Ramos (cell line): ENCODE measurements around the gene ACTL7A.
"Not testable (repeated sequence)": the region's sequence is repeated elsewhere in the genome, so short reads cannot be mapped to it uniquely, and the experiment has no call there.

ENCODE experiments used
- in situ Hi-C: fragments of 300-500 bp; cut with MboI; formaldehyde crosslinking; loops from one replicate; pipeline ENCODE4 v1.14.3; 2022; ENCODE audit warnings: low sequenced_read_pairs; ENCODE audit not compliant: unreplicated experiment

ACTL7A gene

DNA sequence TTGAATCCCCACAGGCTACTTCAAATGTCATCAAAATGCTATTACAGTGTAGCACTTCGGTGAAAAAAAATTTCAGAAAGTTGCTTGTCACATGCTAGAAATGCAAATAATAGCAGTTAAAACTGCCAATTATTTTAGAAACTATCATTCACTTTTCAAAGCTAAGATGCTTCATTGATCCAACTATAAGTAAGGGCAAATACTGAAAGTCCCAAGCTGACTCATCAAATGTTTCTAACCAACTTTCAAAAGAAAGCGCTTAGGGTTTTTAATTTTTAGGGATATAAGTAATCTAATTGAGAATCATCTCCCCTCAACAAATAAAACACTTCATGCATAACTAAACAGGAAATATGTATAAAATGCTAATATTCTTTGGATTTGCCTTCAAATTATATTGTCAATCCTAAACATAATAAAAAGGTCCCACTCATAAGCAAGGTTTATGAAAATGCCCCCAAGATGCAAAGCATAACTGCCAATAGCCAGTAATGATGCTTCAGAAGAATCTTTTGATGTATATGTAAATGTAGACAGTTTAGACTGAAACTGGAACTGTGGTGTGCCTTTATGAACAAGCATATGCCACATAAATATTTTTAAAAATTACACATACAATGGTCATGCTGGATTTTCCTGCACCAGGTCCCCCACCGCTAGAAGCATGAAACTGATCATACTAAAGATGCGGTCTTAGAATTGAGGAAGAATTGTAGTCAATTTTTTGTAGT lies 12.2 kb downstream of the ACTL7A start:
- in situ Hi-C loops: no loop called here

DNA sequence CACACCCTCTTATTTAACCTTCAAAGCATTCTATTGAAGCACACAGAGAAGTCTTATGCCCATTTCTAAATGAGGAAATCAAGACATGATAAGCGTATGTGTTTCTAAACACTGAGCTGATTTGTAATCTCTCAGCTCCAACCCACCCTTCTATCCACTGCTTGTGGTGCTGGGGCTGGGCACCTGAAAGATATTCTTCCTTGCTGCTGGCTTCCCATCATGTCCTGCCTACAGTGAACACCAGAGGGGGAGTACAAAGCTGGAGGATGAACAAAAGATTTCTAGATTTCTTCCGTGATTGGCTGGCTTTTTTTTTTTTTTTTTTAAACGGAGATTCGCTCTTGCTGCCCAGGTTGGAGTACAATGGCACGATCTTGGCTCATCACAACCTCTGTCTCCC lies 14.4 kb downstream of the ACTL7A start:
- in situ Hi-C loops: no loop called here

DNA sequence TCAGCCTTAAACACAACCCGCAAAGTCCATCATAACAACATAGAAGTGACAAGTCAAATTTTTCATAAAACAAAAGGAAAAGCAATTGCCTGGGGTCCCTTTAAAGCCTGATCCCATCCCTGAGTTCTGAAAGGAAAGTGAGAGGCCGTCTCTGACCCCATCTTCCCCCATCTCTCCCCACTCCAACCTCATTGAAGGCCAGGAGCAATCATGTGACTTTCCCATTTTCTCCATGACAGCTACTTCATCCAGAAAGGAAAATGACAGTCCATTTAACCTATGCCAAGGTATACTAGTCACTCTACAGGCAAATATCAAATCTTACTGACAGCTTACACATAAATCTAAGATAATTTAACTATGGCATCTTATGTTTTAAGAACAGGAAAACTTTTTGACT lies 15.5 kb downstream of the ACTL7A start:
- in situ Hi-C loops: no loop called here

DNA sequence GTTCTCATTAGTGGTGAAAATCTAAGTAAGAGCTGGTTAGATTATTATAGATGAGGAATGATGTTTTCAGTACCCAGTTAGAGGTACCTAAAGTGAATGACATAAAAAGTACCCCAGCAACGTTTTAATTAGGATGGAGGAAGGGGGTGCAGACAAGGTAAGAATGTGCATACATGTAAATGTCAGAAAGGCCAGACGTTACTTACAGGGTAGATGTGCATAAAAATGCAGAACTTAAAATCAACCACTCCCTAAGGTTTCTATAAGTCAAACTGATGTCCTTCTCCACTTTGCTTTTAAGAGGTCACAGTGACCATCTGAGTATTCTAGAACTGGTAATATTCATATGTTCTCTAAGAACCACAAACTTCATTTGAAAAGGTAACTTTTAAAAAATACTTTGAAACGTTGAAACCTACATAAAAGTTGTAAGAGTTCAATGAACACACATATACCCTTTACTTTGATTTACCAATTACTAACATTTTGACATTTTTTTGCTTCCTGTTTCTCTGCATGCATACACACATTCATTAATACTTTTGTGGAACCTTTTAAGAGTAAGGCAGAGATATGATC lies 18.8 kb downstream of the ACTL7A start:
- in situ Hi-C loops: no loop called here

DNA sequence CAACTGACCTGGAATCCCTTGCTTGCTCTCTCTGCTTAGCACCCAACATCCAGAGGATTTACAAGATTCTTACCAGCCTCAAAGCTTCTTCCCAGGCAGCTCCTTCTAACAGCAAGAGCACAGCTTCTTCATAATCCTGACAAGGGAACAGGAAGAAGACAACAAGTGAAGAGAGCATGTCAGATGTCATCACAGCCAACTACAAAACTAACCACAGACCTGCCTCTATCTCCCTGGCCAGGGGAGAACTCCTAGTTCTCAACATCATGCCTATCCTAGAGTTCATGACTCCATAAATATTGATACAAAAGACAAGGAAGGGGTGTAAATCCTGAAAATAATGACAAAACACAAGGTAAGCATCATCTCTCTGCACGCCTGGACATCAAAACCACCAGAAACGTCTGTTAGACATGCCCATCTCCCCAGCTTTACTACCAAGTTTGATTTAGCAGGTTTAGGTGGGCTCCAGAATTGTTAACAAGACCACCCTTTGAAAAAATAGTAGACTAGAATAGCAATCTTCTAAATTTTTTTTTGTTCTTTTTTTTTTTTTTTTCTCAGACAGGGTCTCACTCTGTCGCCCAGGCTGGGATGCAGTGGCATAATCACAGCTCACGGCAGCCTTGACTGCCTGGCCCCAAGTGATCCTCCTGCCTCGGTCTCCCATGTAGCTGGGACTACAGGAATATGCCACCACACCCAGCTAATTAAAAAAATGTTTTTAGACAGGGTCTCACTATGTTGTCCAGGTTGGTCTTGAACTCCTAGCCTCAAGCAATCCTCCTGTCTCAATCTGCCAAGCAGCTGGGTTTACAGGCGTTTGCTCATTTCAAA lies 20.2 kb downstream of the ACTL7A start:
- in situ Hi-C loops: no loop called here

DNA sequence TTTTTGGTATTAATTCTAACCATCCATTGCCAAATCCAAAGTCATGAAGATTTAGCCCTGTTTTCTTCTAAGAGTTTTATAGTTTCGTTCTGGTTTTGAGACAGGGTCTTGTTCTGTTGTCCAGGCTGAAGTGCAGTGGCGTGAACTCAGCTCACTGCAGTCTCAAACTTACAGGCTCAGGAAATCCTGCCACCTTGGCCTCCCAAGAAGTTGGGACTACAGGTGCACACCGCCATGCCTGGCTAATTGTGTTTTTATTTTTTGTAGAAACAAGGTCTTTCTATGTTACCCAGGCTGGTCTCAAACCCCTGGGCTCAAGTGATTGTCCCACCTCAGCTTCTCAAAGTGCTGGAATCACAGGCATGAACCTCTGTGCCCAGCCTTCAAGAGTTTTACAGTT lies 21.0 kb downstream of the ACTL7A start:
- in situ Hi-C loops: no loop called here

DNA sequence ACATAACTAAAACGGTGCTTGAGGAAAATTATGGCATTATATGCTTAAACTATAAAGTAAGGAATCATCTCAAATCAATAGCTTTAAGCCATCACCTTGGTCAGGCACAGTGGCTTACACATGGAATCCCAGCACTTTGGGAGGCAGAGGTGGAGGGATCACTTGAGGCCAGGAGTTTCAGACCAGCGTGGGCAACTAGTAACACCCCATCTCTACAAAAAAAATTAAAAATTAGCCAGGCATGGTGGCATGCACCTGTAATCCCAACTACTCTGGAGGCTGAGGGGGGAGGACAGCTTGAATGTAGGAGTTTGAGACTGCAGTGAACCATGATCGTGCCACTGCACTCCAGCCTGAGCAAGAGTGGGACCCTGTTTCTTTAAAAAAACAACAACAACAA lies 22.6 kb downstream of the ACTL7A start:
- in situ Hi-C loops: no loop called here

DNA sequence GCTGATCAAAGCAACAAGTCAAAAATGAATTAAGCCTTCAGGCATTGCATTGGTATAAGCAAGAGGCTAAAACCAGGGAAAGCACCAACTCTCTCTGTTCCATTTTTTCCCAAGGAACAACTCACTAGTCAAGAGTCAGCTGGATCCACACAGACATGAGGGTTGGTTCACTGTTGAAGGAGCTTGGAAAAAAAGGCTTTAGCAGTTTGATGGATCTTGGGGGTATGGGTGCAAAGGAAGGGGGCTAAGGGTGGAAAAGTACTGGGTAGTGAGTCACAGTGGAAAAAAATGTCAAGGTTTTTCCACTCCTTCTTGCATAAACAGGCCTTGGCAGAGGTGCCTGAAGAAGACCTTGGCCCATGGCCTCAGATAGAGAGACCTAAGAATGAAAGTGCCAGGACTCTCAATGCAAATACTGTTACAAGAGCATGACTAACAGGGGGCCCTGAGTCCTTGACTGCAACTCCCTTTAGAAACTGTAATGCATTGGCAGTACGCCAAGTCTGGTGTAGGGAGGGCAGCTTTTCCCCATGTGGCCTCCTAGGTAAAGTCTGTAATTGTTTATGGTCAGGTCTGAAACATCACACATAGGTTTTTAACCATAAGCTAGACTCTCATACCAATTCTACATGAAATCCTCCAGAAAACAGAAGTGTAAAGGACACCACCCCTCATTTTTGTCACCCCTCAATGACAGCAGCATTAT lies 23.7 kb downstream of the ACTL7A start:
- in situ Hi-C loops: no loop called here

DNA sequence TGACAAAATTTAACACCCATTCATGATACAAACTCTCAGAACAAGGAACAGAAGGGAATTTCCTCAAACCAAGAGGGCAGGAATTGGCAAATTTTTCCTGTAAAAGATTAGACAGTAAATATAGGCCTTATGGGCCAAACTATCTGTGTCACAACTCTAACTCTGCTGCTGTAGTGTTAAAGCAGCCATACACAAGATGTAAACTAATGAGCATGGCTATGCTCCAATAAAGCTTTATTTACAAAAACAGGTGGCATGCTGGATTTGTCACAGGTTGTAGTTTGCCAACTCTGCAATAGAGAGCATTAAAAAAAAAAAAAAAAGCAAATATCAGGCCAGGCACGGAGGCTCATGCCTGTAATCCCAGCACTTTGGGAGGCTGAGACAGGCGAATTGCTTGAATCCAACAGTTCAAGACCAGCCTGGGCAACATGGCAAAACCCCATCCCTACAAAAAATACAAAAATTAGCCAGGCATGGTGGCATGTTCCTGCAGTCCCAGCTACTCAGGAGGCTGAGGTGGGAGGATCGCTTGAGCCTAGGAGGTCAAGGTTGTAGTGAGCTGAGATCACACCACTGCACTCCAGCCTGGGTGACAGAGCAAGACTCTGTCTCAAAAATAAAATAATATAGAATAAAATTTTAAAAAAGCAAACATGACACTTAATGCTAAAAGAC lies 24.7 kb downstream of the ACTL7A start:
- in situ Hi-C loops: not testable (repeated sequence)

DNA sequence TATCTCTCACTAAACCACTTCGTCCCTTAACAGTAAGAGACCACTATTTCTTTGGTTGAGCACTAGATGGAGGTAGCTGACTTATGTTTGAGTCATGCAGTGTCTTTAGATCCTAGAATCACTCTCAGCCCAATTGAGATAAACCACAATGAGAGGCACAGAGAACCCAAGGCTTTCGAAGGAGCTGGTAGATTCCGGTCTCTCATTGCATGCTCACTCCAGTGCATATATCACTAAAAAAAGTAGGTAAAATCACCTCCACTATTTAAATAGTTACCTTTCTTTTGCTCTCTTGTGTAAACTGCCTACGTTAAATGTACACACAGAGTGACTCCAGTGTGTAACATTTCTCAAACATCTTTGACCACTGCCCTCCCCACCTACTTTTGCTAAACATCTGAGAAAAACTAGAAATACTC lies 27.6 kb downstream of the ACTL7A start:
- in situ Hi-C loops: no loop called here

DNA sequence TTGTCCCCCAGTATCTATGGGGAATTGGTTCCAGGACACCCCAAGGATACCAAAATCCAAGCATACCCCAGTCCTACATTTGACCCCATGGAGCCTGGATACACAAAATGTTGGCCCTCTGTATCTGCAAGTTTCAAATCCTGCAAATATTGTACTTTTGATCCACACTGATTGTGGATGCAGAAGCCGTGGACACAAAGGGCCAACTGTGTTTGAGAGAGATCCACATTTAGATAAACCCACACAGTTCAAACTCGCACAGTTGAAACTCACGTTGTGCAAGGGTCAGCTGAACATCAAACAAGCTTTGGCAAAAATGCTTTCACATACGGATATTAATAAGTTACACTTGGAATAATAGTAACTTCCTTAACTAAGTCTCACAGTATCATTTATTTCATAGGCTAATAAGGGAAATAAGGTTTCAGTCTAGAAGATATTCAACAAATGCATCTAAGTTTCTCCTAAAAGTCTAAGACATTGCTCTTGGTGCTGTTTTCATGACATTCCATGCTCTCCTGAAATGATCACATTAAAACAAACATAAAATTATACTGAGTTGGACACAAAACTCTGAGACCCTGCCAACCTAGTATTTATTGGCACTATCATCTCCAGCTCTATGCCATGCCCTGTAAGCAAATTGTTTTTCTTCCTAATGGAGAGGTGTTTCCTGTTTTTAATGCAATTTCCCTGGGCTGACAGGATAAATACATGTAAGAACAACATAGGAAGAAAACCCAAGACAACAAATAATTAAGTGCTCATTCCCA lies 32.3 kb downstream of the ACTL7A start:
- in situ Hi-C loops: no loop called here

DNA sequence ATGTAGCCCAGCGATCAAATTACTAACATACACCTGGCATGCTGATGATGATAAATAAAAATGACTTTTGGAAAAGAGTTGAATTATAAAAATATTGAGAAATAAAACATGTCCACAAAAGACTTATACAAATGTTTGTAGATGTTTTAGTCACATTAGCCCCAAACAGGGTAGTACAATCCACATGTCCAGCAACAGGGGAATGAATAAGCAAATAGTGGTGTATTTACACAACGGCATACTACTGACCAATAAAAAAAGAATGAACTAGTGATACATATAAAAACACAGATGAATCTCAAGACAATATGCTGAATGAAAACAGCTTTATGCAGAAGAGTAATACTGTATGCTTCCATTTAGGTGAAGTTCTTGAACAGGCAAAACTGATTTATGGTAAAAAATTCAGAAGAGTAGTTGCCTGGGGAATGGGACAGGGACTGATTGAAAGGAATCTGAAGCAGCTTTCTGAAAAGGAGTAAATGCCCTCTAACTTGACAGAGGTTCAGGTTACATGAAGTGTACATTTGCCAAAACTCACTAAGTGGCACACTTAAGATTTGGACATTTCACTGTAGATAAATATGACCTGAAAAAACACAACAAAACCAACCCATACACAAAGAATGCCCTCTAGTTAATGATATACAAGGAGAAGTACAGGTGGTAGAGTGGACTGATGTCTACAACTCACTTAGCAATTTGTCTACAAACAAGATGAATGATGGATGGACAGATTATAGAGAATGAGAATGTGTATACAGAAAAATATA lies 35.4 kb downstream of the ACTL7A start:
- in situ Hi-C loops: no loop called here

DNA sequence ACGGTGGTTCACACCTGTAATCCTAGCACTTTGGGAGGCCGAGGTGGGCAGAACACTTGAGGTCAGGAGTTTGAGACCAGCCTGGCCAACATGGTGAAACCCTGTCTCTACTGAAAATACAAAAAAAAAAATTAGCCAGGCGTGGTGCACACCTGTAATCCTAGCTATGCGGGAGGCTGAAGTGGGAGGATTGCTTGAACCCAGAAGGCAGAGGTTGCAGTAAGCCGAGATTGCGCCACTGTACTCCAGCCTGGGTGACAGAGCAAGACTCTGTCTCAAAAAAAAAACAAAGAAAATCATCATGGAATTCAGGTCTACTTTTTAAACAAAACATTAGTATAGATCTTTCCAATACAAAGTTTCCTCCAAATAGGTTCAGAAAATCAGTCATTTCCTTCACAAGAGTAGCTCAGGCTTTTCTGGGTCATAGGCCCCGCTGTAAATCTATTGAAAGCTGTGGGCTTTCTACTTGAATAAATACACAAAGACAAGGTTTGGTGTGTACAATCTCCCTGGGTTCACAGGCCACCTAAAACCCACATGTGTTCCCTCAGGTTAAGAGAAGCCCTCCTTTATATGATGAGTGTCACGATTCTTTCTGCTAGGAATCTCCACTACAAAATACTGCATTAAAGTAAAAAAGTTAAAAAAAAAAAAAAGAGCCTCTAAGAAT lies 37.1 kb downstream of the ACTL7A start:
- in situ Hi-C loops: not testable (repeated sequence)

DNA sequence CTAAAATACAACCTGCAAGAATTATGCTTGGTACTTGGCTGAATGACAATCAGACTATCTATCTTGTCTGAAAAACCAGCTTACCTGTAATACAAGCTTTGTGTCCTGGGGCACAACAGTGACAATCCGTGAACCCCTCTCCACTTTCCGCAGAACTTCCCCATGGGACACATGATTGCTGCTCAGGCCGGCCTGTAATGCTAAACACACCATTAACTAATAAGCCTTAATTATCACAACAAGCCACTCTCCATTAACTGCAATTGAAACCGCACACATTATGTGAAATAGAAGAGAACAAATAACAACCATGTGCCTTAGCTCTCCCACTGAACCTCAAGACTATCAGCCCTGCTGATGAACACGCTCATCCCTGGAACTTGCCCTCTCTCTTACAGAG lies 38.1 kb downstream of the ACTL7A start:
- in situ Hi-C loops: no loop called here

DNA sequence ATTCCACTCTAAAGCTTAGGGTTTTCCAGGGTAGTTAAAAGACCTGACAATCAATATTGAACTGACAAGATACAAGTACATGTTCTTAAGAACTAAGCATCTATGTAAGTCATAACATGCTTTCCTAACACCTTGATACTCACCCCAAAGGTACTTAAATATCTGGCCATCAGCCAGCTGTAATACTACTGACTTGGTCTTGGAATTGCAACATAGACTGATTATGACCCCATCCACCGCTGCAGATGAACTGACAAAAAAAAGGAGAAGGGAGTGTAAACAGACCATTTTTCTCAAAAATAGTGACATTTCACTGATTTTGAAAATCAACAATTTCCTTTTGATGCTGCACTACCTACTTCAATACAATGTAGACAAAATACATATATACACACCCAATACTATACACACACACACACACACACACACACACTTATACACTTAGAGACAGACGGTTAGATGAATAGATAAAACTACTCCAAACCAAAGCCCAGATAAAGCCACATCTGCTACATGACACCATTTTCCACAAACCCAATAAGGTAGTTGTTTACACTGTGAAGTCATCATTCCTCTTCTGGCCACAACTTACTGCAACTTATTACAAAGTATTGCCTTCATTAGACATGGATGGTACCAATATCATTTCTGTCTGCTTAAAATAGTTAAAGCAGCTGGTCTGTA lies 41.5 kb downstream of the ACTL7A start:
- in situ Hi-C loops: no loop called here

DNA sequence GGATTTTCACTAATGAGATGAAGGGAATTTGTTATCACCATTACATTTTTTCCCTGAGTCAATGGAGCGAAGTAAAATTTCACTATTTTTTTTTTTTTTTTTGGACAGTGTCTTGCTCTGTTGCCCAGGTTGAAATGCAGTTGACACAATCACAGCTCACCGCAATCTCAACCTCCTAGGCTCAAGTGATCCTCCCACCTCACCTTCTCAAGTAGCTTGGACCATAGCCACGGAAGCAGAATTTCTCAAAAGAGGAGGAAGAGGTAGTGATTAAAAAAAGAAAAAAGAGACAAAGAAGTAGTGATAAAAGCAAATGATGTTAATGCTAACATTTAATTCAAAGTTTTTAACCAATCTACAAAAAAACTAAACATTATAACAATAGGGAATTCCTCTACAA lies 42.1 kb downstream of the ACTL7A start:
- in situ Hi-C loops: no loop called here

DNA sequence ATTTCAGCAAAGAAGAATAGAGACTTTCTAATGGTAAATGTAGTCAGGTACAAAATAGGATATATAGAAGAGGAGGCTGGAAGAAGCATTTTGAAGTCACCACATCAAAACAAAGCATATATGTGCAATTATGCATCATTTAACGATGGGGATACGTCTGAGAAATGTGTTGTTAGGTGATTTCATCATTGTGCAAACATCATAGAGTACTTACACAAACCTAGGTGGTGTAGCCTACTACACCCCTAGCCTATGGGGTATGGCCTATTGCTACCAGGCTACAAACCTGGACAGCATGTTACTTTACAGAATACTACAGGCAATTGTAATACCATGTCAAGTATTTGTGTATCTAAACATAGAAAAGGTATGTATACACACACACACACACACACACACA lies 43.4 kb downstream of the ACTL7A start:
- in situ Hi-C loops: no loop called here

DNA sequence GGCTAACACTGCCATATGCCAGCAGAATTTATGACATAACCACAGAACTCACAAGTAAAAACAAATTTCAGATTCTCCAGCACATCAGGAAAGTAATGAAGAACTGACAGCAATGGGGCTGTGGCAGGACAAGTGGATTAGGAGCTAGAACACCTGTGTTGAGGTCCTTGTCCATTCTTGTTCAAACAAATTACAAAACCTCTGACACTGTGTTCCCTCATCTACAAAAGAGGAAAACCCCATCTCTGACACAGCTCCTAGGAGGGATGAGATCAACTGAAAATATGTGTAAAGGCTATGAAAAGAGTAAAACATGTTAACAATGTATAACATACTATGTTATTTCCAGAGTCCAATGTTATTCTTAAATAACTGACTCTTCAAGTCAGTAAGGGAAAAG lies 48.3 kb downstream of the ACTL7A start:
- in situ Hi-C loops: no loop called here
